HCT116 (cell line): Measurements from ENCODE around the gene GZF1. TPM values are rescaled to one million over a fixed set of nuclear protein-coding genes. Genes with fewer than 3 reads are reported as not detected.

Source experiments
- ATAC-seq: fragments of 200-7000 bp; cut with Tn5 transposase; 2 replicates; pipeline ENCODE4 v1.9.1; 2020; ENCODE audit warnings: mild to moderate bottlenecking, moderate library complexity
- BruUV-seq: library from RNA; stranded (reverse); fragments of 400-500 nt; replicated peaks from 2 replicates; lab custom pipeline; 2021; lab: Mats Ljungman, UMichigan
- CTCF ChIA-PET: fragments of 300-600 bp; sonication (Branson Sonifier 250); formaldehyde crosslinking; loops from one replicate; lab custom pipeline; 2021; ENCODE audit warnings: antibody characterized with exemption; lab: Charles Lee
- POLR2A ChIA-PET: fragments of 300-600, 350-600 bp; sonication (Branson Sonifier 250); formaldehyde crosslinking; loops from one replicate; lab custom pipeline; 2021; ENCODE audit warnings: antibody characterized with exemption; lab: Charles Lee
- RAD21 ChIA-PET, 2 experiments: fragments of 300-600 bp; sonication (Branson Sonifier 250); formaldehyde crosslinking; loops; one replicate each; lab custom pipeline; 2023; ENCODE audit warnings: low total read pairs in 2 of 2; ENCODE audit not compliant: uncharacterized antibody in 2 of 2, unreplicated experiment in 2 of 2, low non-redundant PET in 1 of 2; lab: Charles Lee
- DNase-seq: peaks from one replicate; pipeline ENCODE4 v3.0.0-alpha.2; 2010; ENCODE audit warnings: low read depth, low spot score
- H2AFZ ChIP-seq: fragments of 200-600 bp; shearing (Covaris generic), sonication (generic); 2 replicates; pipeline ENCODE4 v1.6.1; 2017; ENCODE audit warnings: low read depth, mixed run types, mixed read lengths, antibody characterized with exemption, low read length; ENCODE audit not compliant: poor library complexity, severe bottlenecking
- H3K27ac ChIP-seq: 2 replicates; pipeline ENCODE4 v1.5.1; 2012; ENCODE audit warnings: low read depth, low read length
- H3K27me3 ChIP-seq: fragments of 200-600 bp; sonication (generic); 2 replicates; pipeline ENCODE4 v1.6.1; 2016; ENCODE audit warnings: mixed run types, low read length, mixed read lengths; ENCODE audit not compliant: insufficient read depth
- H3K36me3 ChIP-seq, 2 experiments: fragments of 200-500 bp in 1 of 2; fragments of 200-600 bp in 1 of 2; sonication (Bioruptor generic) in 1 of 2; sonication (generic) in 1 of 2; 2 replicates each; pipeline versions ENCODE4 v1.5.1 to v1.6.1; 2014 to 2016; ENCODE audit warnings: low read length in 2 of 2, inconsistent platforms in 1 of 2, mixed read lengths in 1 of 2, mixed run types in 1 of 2; ENCODE audit not compliant: insufficient read depth in 2 of 2, control insufficient read depth in 1 of 2
- H3K4me1 ChIP-seq, 2 experiments: fragments of 200-600 bp in 1 of 2; sonication (generic) in 1 of 2; 2 replicates each; pipeline versions ENCODE4 v1.5.1 to v1.6.1; 2012 to 2017; ENCODE audit warnings: low read length in 2 of 2, inconsistent platforms in 1 of 2, mild to moderate bottlenecking in 1 of 2, mixed read lengths in 1 of 2, mixed run types in 1 of 2, moderate library complexity in 1 of 2; ENCODE audit not compliant: insufficient read depth in 2 of 2, control insufficient read depth in 1 of 2
- H3K4me2 ChIP-seq: fragments of 200-600 bp; sonication (generic); 2 replicates; pipeline ENCODE4 v1.6.1; 2017; ENCODE audit warnings: mixed run types, low read length, mixed read lengths
- H3K4me3 ChIP-seq, 2 experiments: fragments of 200-600 bp in 1 of 2; sonication (generic) in 1 of 2; replicated peaks in 1 of 2; 2 replicates each; pipeline ENCODE4 v1.5.1; 2011 to 2016; ENCODE audit warnings: low read length in 2 of 2, control low read depth in 1 of 2, low read depth in 1 of 2, mild to moderate bottlenecking in 1 of 2, mixed read lengths in 1 of 2, mixed run types in 1 of 2
- H3K79me2 ChIP-seq: fragments of 200-600 bp; sonication (generic); 2 replicates; pipeline ENCODE4 v1.6.1; 2017; ENCODE audit warnings: mild to moderate bottlenecking, mixed run types, low read length, moderate library complexity, mixed read lengths; ENCODE audit not compliant: insufficient read depth
- H3K9ac ChIP-seq: fragments of 200-600 bp; sonication (generic); 2 replicates; pipeline ENCODE4 v1.6.1; 2016; ENCODE audit warnings: low read length, mixed read lengths
- H3K9me2 ChIP-seq: fragments of 200-600 bp; sonication (generic), shearing (Covaris generic); 2 replicates; pipeline ENCODE4 v1.6.1; 2017; ENCODE audit warnings: mixed run types, mild to moderate bottlenecking, moderate library complexity; ENCODE audit not compliant: insufficient read depth
- H3K9me3 ChIP-seq, 2 experiments: fragments of 200-500 bp in 1 of 2; fragments of 200-600 bp in 1 of 2; sonication (Bioruptor generic) in 1 of 2; sonication (generic) in 1 of 2; 2 replicates each; pipeline ENCODE4 v1.6.1; 2014 to 2017; ENCODE audit warnings: low read length in 2 of 2, mixed read lengths in 2 of 2, inconsistent platforms in 1 of 2, low read depth in 1 of 2, mild to moderate bottlenecking in 1 of 2, mixed run types in 1 of 2, moderate library complexity in 1 of 2; ENCODE audit not compliant: control insufficient read depth in 1 of 2, insufficient read depth in 1 of 2
- H4K20me1 ChIP-seq: fragments of 200-600 bp; sonication (generic), shearing (Covaris generic); 2 replicates; pipeline ENCODE4 v1.6.1; 2017; ENCODE audit warnings: mixed run types, mild to moderate bottlenecking, moderate library complexity; ENCODE audit not compliant: insufficient read depth
- EZH2 ChIP-seq: fragments of 200-600 bp; sonication (generic); IDR thresholded peaks from 2 replicates; pipeline ENCODE4 v1.6.1; 2017; ENCODE audit warnings: antibody characterized with exemption, mixed run types
- EZH2phosphoT487 ChIP-seq: fragments of 200-600 bp; IDR thresholded peaks from 2 replicates; pipeline ENCODE4 v1.6.1; 2018; ENCODE audit warnings: antibody characterized with exemption, borderline replicate concordance
- TCF7L2 ChIP-seq: IDR thresholded peaks from 2 replicates; pipeline ENCODE4 v1.7.0; 2011; ENCODE audit warnings: borderline replicate concordance, inconsistent platforms; ENCODE audit not compliant: insufficient read depth, insufficient read length; ENCODE audit errors: extremely low read depth
- YY1 ChIP-seq: IDR thresholded peaks from 2 replicates; pipeline ENCODE4 v1.6.1; 2011; ENCODE audit warnings: low read length, low read depth, moderate library complexity, mild to moderate bottlenecking; ENCODE audit not compliant: insufficient replicate concordance; ENCODE audit errors: extremely low read depth
- intact Hi-C: fragments of 100-400 bp; cut with micrococcal nuclease; formaldehyde crosslinking; loops from 2 replicates; pipeline ENCODE4 v1.10.0; 2022
- total RNA-seq: library from RNA; stranded (reverse); gene quantifications from one replicate; pipeline ENCODE4 v1.2.1, GENCODE V29; 2021; ENCODE audit not compliant: unreplicated experiment
- TF ChIP-seq, protein P1 (sequence below): IDR thresholded peaks from 2 replicates; pipeline ENCODE4 v1.6.1; 2012; ENCODE audit warnings: low read depth
- TF ChIP-seq, protein P2 (sequence below): IDR thresholded peaks from 2 replicates; pipeline ENCODE4 v1.6.1; 2012
- TF ChIP-seq, protein P3 (sequence below): IDR thresholded peaks from 2 replicates; pipeline ENCODE4 v1.6.1; 2011; ENCODE audit warnings: mild to moderate bottlenecking, low read length, moderate library complexity; ENCODE audit not compliant: insufficient replicate concordance; ENCODE audit errors: extremely low read depth

The GZF1 gene
- total RNA-seq, 1 experiment from 2014 or later = 10.4 TPM

DNA sequence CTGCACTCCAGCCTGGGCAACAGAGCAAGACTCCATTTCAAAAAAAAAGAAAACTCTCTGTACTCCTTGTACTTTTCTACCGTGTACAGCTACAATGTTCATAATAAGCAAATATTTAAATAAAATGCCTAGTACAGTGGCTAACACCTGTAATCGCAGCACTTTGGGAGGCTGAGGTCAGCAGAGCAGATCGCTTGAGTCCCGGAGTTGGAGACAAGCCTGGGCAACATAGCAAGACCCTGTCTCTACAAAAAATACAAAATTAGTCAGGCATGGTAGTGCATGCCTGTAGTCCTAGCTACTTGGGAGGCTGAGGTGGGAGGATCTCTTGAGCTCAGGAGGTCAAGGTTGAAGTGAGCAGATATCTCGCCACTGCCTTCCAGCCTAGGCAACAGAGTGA, 53.6 kb downstream of the GZF1 start (continued):
- TF ChIP-seq, protein P1, sequence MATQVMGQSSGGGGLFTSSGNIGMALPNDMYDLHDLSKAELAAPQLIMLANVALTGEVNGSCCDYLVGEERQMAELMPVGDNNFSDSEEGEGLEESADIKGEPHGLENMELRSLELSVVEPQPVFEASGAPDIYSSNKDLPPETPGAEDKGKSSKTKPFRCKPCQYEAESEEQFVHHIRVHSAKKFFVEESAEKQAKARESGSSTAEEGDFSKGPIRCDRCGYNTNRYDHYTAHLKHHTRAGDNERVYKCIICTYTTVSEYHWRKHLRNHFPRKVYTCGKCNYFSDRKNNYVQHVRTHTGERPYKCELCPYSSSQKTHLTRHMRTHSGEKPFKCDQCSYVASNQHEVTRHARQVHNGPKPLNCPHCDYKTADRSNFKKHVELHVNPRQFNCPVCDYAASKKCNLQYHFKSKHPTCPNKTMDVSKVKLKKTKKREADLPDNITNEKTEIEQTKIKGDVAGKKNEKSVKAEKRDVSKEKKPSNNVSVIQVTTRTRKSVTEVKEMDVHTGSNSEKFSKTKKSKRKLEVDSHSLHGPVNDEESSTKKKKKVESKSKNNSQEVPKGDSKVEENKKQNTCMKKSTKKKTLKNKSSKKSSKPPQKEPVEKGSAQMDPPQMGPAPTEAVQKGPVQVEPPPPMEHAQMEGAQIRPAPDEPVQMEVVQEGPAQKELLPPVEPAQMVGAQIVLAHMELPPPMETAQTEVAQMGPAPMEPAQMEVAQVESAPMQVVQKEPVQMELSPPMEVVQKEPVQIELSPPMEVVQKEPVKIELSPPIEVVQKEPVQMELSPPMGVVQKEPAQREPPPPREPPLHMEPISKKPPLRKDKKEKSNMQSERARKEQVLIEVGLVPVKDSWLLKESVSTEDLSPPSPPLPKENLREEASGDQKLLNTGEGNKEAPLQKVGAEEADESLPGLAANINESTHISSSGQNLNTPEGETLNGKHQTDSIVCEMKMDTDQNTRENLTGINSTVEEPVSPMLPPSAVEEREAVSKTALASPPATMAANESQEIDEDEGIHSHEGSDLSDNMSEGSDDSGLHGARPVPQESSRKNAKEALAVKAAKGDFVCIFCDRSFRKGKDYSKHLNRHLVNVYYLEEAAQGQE = no peak
- TF ChIP-seq, protein P2, sequence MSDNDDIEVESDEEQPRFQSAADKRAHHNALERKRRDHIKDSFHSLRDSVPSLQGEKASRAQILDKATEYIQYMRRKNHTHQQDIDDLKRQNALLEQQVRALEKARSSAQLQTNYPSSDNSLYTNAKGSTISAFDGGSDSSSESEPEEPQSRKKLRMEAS = no peak
- no peak for TF ChIP-seq EZH2
- TF ChIP-seq YY1 = no peak
- no peak for TF ChIP-seq EZH2phosphoT487

DNA sequence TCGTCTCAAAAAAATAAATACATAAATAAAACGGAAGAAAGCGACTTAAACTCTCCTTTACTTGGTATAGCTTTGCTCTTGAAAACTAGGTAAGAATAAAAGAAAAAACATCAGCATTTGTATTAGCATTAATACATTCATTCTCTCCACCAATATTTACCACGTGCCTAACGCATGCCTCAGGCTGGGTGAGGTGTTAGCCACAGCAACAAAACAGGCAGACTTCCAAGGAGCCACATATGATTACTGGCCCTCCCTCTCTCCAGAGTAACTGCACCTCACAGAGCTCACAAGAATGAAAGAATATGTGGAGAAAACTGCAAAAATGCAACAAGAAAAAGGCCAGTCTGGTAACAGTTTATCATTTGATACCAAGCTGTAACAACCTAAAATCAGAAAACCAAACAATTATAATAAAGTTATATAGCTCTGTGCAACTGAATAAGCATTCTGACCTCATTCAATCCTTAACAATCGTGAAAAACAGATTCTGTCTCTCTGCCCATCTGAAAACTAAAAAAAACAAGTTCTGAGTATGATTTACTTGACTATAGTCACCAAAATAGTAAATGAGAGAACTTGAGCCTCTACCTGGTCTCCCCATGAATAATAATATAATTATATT, 54.1 kb downstream of the GZF1 start:
- RAD21 ChIA-PET = no interaction called here
- no peaks in the 10 kb centered on the region for H3K9me3 ChIP-seq
- no peaks in the 10 kb centered on the region; a peak in 1 of 4 replicates for H3K36me3 ChIP-seq
- no peaks in the 10 kb centered on the region for H3K9me2 ChIP-seq
- H3K27me3 ChIP-seq = no peaks in the 10 kb centered on the region
- CTCF ChIA-PET = no interaction called here
- H3K4me2 ChIP-seq = no peak overlapping the region
- no TSS peak for BruUV-seq
- TF ChIP-seq YY1 = no peak
- TF ChIP-seq, protein P3, sequence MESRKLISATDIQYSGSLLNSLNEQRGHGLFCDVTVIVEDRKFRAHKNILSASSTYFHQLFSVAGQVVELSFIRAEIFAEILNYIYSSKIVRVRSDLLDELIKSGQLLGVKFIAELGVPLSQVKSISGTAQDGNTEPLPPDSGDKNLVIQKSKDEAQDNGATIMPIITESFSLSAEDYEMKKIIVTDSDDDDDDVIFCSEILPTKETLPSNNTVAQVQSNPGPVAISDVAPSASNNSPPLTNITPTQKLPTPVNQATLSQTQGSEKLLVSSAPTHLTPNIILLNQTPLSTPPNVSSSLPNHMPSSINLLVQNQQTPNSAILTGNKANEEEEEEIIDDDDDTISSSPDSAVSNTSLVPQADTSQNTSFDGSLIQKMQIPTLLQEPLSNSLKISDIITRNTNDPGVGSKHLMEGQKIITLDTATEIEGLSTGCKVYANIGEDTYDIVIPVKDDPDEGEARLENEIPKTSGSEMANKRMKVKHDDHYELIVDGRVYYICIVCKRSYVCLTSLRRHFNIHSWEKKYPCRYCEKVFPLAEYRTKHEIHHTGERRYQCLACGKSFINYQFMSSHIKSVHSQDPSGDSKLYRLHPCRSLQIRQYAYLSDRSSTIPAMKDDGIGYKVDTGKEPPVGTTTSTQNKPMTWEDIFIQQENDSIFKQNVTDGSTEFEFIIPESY = no peak
- TF ChIP-seq TCF7L2 = no peak
- TF ChIP-seq, all 23 proteins: peak for 0
- POLR2A ChIA-PET = no interaction called here
- ATAC-seq = no peak
- Histone ChIP-seq H3K4me3 (no peak overlapping the region), H4K20me1 (no peaks in the 10 kb centered on the region), H3K79me2 (peaks cover 94% of the 10 kb centered on the region), H2AFZ (no peak overlapping the region), H3K27ac (no peak overlapping the region), H3K4me1 (peaks cover 0 to 7% of the 10 kb centered on the region in 2 experiments; a peak in 2 of 4 replicates), H3K9ac (no peak overlapping the region)
- intact Hi-C loops = loop anchor here (10.0 kb wide), 1 partner anchor 51 kb away; the partner anchor contains the start of gene GZF1
- DNase-seq = no peak
